HG03097 (cell line): Measurements from ENCODE around the gene CYP26A1.

Experiments
- ATAC-seq: cut with Tn5 transposase; IDR thresholded peaks from one replicate; pipeline ENCODE4 v1.9.1; 2021; ENCODE audit not compliant: unreplicated experiment, low FRiP score

Gene CYP26A1

GRCh38 chr10:93073539-93074146 lies at the start of gene CYP26A1:
Gene CYP26A1 (plus strand): TSS chr10:93073893. CDS start chr10:93073935, 42 bp downstream.
- no peak for ATAC-seq

GRCh38 chr10:93026072-93026471 lies 47.6 kb upstream of the CYP26A1 start:
- ATAC-seq: no peak

- no peak for ATAC-seq
These were observed 46.2 kb upstream of the CYP26A1 start for GRCh38 chr10:93027508-93027907.

- ATAC-seq: no peak
These were observed 44.8 kb upstream of the CYP26A1 start for GRCh38 chr10:93028883-93029282.

- no peak for ATAC-seq
These were observed 43.3 kb upstream of the CYP26A1 start for GRCh38 chr10:93030409-93030808.

GRCh38 chr10:93032105-93032808 lies 41.4 kb upstream of the CYP26A1 start:
- no peak for ATAC-seq

- no peak for ATAC-seq
These were observed 40.9 kb upstream of the CYP26A1 start for GRCh38 chr10:93032809-93033137.

GRCh38 chr10:93034426-93034825 lies 39.3 kb upstream of the CYP26A1 start:
- no peak for ATAC-seq

GRCh38 chr10:93039110-93039509 lies 34.6 kb upstream of the CYP26A1 start:
- no peak for ATAC-seq

- ATAC-seq: no peak
These were observed 34.0 kb upstream of the CYP26A1 start for GRCh38 chr10:93039721-93040120.

GRCh38 chr10:93054486-93054885 lies 19.2 kb upstream of the CYP26A1 start:
- no peak for ATAC-seq

GRCh38 chr10:93058139-93058538 lies 15.6 kb upstream of the CYP26A1 start:
- ATAC-seq: no peak

GRCh38 chr10:93059975-93060886 lies 13.5 kb upstream of the CYP26A1 start, which contains the start of gene CYP26C1:
Gene CYP26C1 (plus strand): TSS chr10:93060798. CDS start chr10:93061264, 466 bp downstream.
- no peak for ATAC-seq

GRCh38 chr10:93060887-93061593 lies 12.7 kb upstream of the CYP26A1 start:
- no peak for ATAC-seq

GRCh38 chr10:93061594-93062513 lies 11.8 kb upstream of the CYP26A1 start:
- no peak for ATAC-seq

GRCh38 chr10:93062514-93063143 lies 11.1 kb upstream of the CYP26A1 start:
- no peak for ATAC-seq

GRCh38 chr10:93063144-93063976 lies 10.3 kb upstream of the CYP26A1 start:
- no peak for ATAC-seq

- ATAC-seq: no peak
These were observed 9.6 kb upstream of the CYP26A1 start for GRCh38 chr10:93063977-93064660.
